ENCODE results near the gene SLCO4A1. TPM values are rescaled to one million over a fixed set of nuclear protein-coding genes. Genes with fewer than 3 reads are reported as not detected.

The SLCO4A1 gene
- total and polyA plus RNA-seq, 9 donors = 1.1 to 10.9 (median 3.7) TPM

GRCh38 chr20:62653951-62654685 is 11.8 kb downstream of the SLCO4A1 start:
- WGBS, 3 donors = 91% methylated on average over 21 to 24 of the region's 24 CpGs
- no peaks in the 10 kb centered on the region for H3K9me3 ChIP-seq
- H3K4me1 ChIP-seq (ENCODE audit: insufficient read depth) = peaks cover 21% of the 10 kb centered on the region
- DNase-seq = peak in 1 of 5 donors; percentile 38
- H3K4me3 ChIP-seq = no peak overlapping the region
- H3K36me3 ChIP-seq = no peaks in the 10 kb centered on the region
- TF ChIP-seq EP300 (IDR thresholded peaks at IDR 0.05) (no peak), CTCF (IDR thresholded peaks at IDR 0.05) (no peak), POLR2A (IDR thresholded peaks at IDR 0.05) (no peak)
- no peaks in the 10 kb centered on the region for H3K27me3 ChIP-seq
- intact Hi-C loops (cut with DNase I) = loop anchor here in 1 of 4 donors (5.0 kb wide), 1 partner anchor 138 kb away; no protein-coding TSS in a partner anchor
- no peak overlapping the region for H3K27ac ChIP-seq

- TF ChIP-seq POLR2A (IDR thresholded peaks at IDR 0.05) (no peak), EP300 (IDR thresholded peaks at IDR 0.05) (no peak), CTCF (IDR thresholded peaks at IDR 0.05) (peak in 1 of 3 donors; percentile 14)
- H3K9me3 ChIP-seq = no peaks in the 10 kb centered on the region
- no peak overlapping the region for H3K4me3 ChIP-seq
- H3K36me3 ChIP-seq = no peaks in the 10 kb centered on the region
- peak; percentile 70 to 85 (median 79) for DNase-seq
- no peaks in the 10 kb centered on the region for H3K27me3 ChIP-seq
- H3K27ac ChIP-seq = peak overlapping the region in 1 of 2 donors; percentile 33
- H3K4me1 ChIP-seq (ENCODE audit: insufficient read depth) = peaks cover 21% of the 10 kb centered on the region
- 29 to 53% (median 30%) methylated on average over 31 to 37 of the region's 38 CpGs for WGBS, 3 donors
- intact Hi-C loops (cut with DNase I) = no loop called here
These were observed 13.2 kb downstream of the SLCO4A1 start for GRCh38 chr20:62655282-62656196.

GRCh38 chr20:62656197-62656918 is 14.1 kb downstream of the SLCO4A1 start:
- intact Hi-C loops (cut with DNase I) = no loop called here
- H3K4me1 ChIP-seq (ENCODE audit: insufficient read depth) = peaks cover 21% of the 10 kb centered on the region
- peak overlapping the region in 1 of 2 donors; percentile 8 for H3K27ac ChIP-seq
- peak in 2 of 5 donors; percentile 41 to 50 for DNase-seq
- H3K27me3 ChIP-seq = no peaks in the 10 kb centered on the region
- 83 to 87% (median 83%) methylated on average over 35 to 39 of the region's 39 CpGs for WGBS, 3 donors
- no peaks in the 10 kb centered on the region for H3K9me3 ChIP-seq
- H3K36me3 ChIP-seq = no peaks in the 10 kb centered on the region
- no peak for TF ChIP-seq POLR2A (IDR thresholded peaks at IDR 0.05)
- TF ChIP-seq CTCF (IDR thresholded peaks at IDR 0.05) = no peak
- no peak for TF ChIP-seq EP300 (IDR thresholded peaks at IDR 0.05)
- no peak overlapping the region for H3K4me3 ChIP-seq

Measured in ovary (tissue), 9 donors.